ENCODE results near the gene ITPK1. TPM values are rescaled to one million over a fixed set of nuclear protein-coding genes. Genes with fewer than 3 reads are reported as not detected.
"Not testable (repeated sequence)": the region's sequence is repeated elsewhere in the genome, so short reads cannot be mapped to it uniquely, and the experiment has no call there.

The ITPK1 gene
- total and polyA plus RNA-seq, 2 experiments from 2014 or later: 18.7 to 35.0 TPM

DNA sequence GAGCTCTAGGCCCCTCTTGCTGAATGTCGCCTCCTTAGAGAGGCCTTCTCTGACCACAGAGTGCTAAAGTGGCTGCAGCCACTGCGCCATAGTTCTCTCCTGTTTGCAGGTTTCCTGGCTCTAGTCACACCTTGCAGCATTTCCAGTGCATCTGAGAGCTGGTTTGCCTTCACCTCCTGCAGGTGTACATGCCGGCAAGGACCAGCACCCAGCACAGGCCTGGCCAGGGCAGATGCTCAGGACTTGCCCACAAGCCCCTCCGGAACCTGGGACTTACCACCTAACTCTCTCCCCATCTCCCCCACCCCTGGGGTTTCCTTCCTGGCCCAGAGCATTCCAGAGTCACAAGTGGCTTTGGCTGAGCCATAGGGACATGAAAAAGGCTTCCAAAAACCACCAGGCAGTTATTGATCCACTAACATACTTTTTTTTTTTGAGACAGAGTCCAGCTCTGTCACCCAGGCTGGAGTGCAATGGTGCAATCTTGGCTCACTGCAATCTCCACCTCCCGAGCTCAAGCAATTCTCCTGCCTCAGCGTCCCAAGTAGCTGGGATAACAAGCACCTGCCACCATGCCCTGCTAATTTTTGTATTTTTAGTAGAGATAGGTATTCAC lies 9.1 kb downstream of the ITPK1 start:
- DNase-seq: no peak
- no peak for TF ChIP-seq EZH2 (IDR thresholded peaks at IDR 0.05; ENCODE audit: insufficient read depth, poor library complexity, severe bottlenecking)
- TF ChIP-seq EZH2phosphoT487 (IDR thresholded peaks at IDR 0.05; ENCODE audit: insufficient read depth, low read depth): no peak
- H3K4me3 ChIP-seq: no peak overlapping the region
- H3K4me1 ChIP-seq (ENCODE audit: insufficient read depth): peaks cover 11% of the 10 kb centered on the region
- no peak overlapping the region for H2AFZ ChIP-seq
- no peaks in the 10 kb centered on the region for H3K9me2 ChIP-seq (ENCODE audit: insufficient read depth)
- no peaks in the 10 kb centered on the region for H3K27me3 ChIP-seq (replicated peaks; ENCODE audit: insufficient read depth)
- H3F3A ChIP-seq (ENCODE audit: insufficient read depth): no peaks in the 10 kb centered on the region
- H3K9ac ChIP-seq: no peak overlapping the region
- no peaks in the 10 kb centered on the region for H3K36me3 ChIP-seq (ENCODE audit: low read depth)
- in situ Hi-C loops (cut with MboI): no loop called here
- peaks cover 82% of the 10 kb centered on the region for H3K79me2 ChIP-seq (ENCODE audit: insufficient read depth)
- H3K4me2 ChIP-seq (ENCODE audit: unreplicated experiment): no peak overlapping the region
- H3K9me3 ChIP-seq (ENCODE audit: low read depth): no peaks in the 10 kb centered on the region
- 90 to 98% methylated on average over 6 of the region's 6 CpGs for WGBS, 2 experiments (ENCODE audit: low coverage in 1 of 2, low lambda C conversion rate in 2 of 2, missing lambda C conversion rate in 2 of 2)
- no peak overlapping the region for H3K27ac ChIP-seq
- H4K20me1 ChIP-seq (ENCODE audit: insufficient read depth): 0 out of 2 replicates have a peak, but pooled peaks cover 5% of the 10 kb centered on the region

- 91 to 94% methylated on average over 10 of the region's 10 CpGs for WGBS, 2 experiments (ENCODE audit: low coverage in 1 of 2, low lambda C conversion rate in 2 of 2, missing lambda C conversion rate in 2 of 2)
- in situ Hi-C loops (cut with MboI); H4K20me1 ChIP-seq (ENCODE audit: insufficient read depth); H3K36me3 ChIP-seq (ENCODE audit: low read depth); H3K9me2 ChIP-seq (ENCODE audit: insufficient read depth); H3K9ac ChIP-seq; H3K27me3 ChIP-seq (replicated peaks; ENCODE audit: insufficient read depth); DNase-seq; H3K9me3 ChIP-seq (ENCODE audit: low read depth); H3K4me3 ChIP-seq; H3F3A ChIP-seq (ENCODE audit: insufficient read depth); H3K27ac ChIP-seq; H2AFZ ChIP-seq: not testable (repeated sequence)
- Histone ChIP-seq H3K79me2 (ENCODE audit: insufficient read depth) (peaks cover 81% of the 10 kb centered on the region), H3K4me2 (ENCODE audit: unreplicated experiment) (peak overlapping the region; percentile 30), H3K4me1 (ENCODE audit: insufficient read depth) (peaks cover 11% of the 10 kb centered on the region)
Measured at GRCh38 chr14:93105856-93106255, 9.9 kb downstream of the ITPK1 start.

- Histone ChIP-seq H3K27ac (no peak overlapping the region), H3K4me3 (no peak overlapping the region), H3K9me3 (ENCODE audit: low read depth) (no peaks in the 10 kb centered on the region), H3K79me2 (ENCODE audit: insufficient read depth) (peaks cover 76% of the 10 kb centered on the region), H3F3A (ENCODE audit: insufficient read depth) (no peaks in the 10 kb centered on the region), H3K4me1 (ENCODE audit: insufficient read depth) (peaks cover 11% of the 10 kb centered on the region), H3K9me2 (ENCODE audit: insufficient read depth) (no peaks in the 10 kb centered on the region), H2AFZ (no peak overlapping the region), H4K20me1 (ENCODE audit: insufficient read depth) (0 out of 2 replicates have a peak, but pooled peaks cover 5% of the 10 kb centered on the region), H3K36me3 (ENCODE audit: low read depth) (no peaks in the 10 kb centered on the region), H3K27me3 (replicated peaks; ENCODE audit: insufficient read depth) (no peaks in the 10 kb centered on the region), H3K4me2 (ENCODE audit: unreplicated experiment) (peak overlapping the region; percentile 30), H3K9ac (peak overlapping the region; percentile 31; the same call in 1 of the 2 replicates)
- DNase-seq: peak; percentile 71
- in situ Hi-C loops (cut with MboI): no loop called here
- 38% methylated on average over 6 to 7 of the region's 7 CpGs for WGBS, 2 experiments (ENCODE audit: low coverage in 1 of 2, low lambda C conversion rate in 2 of 2, missing lambda C conversion rate in 2 of 2)
- no peak for TF ChIP-seq EZH2phosphoT487 (IDR thresholded peaks at IDR 0.05; ENCODE audit: insufficient read depth, low read depth)
- TF ChIP-seq EZH2 (IDR thresholded peaks at IDR 0.05; ENCODE audit: insufficient read depth, poor library complexity, severe bottlenecking): no peak
Measured at GRCh38 chr14:93105362-93105761, 10.4 kb downstream of the ITPK1 start.

DNA sequence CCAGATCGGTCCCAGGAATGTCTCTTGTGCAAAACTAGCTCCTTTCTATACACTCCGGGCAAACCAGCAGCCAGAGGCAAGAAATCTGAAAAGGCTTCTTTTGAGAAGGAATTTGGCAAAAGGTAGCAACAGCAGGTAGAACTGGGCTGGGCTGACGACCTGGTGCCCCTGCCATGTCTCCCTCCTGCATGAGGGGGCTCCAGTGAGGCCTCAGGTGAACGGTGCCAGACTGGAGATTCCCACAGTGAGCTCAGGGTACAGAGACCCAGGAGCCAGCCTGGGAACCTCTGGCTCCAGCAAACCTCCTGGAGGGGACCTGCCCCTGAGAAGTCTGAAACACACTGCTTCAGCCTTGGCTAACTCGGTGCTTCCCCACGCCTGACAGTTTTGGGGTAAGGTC lies 10.8 kb downstream of the ITPK1 start:
- DNase-seq: no peak
- Histone ChIP-seq H4K20me1 (ENCODE audit: insufficient read depth) (0 out of 2 replicates have a peak, but pooled peaks cover 5% of the 10 kb centered on the region), H2AFZ (no peak overlapping the region), H3K36me3 (ENCODE audit: low read depth) (no peaks in the 10 kb centered on the region), H3F3A (ENCODE audit: insufficient read depth) (no peaks in the 10 kb centered on the region), H3K9me2 (ENCODE audit: insufficient read depth) (no peaks in the 10 kb centered on the region), H3K27me3 (replicated peaks; ENCODE audit: insufficient read depth) (no peaks in the 10 kb centered on the region), H3K79me2 (ENCODE audit: insufficient read depth) (peaks cover 77% of the 10 kb centered on the region), H3K27ac (no peak overlapping the region), H3K4me1 (ENCODE audit: insufficient read depth) (peaks cover 11% of the 10 kb centered on the region), H3K4me2 (ENCODE audit: unreplicated experiment) (peak overlapping the region; percentile 30), H3K9ac (peak overlapping the region; percentile 31; the same call in 1 of the 2 replicates), H3K9me3 (ENCODE audit: low read depth) (no peaks in the 10 kb centered on the region), H3K4me3 (no peak overlapping the region)
- TF ChIP-seq EZH2 (IDR thresholded peaks at IDR 0.05; ENCODE audit: insufficient read depth, poor library complexity, severe bottlenecking) (no peak), EZH2phosphoT487 (IDR thresholded peaks at IDR 0.05; ENCODE audit: insufficient read depth, low read depth) (no peak)
- in situ Hi-C loops (cut with MboI): no loop called here
- WGBS, 2 experiments (ENCODE audit: low coverage in 1 of 2, low lambda C conversion rate in 2 of 2, missing lambda C conversion rate in 2 of 2): 88 to 94% methylated on average over 6 of the region's 6 CpGs

Measured in GM23248 (cell line).